WERI-Rb-1 (cell line): ENCODE results near the gene ATF7.

Source experiments
- DNase-seq: peaks from one replicate; pipeline ENCODE4 v3.0.0-alpha.2; 2020
- H3K27ac ChIP-seq: fragments of 250-450 bp; sonication (Bioruptor Pico); 2 replicates; pipeline ENCODE4 v1.5.1; 2020; ENCODE audit warnings: mild to moderate bottlenecking, moderate library complexity
- H3K27me3 ChIP-seq: fragments of 250-450 bp; sonication (Bioruptor Pico); 2 replicates; pipeline ENCODE4 v1.5.1; 2021; ENCODE audit warnings: mild to moderate bottlenecking, low read depth, moderate library complexity; ENCODE audit not compliant: insufficient read depth, severe bottlenecking
- H3K36me3 ChIP-seq: fragments of 250-450 bp; sonication (Bioruptor Pico); 2 replicates; pipeline ENCODE4 v1.5.1; 2020; ENCODE audit warnings: mild to moderate bottlenecking, moderate library complexity
- H3K4me3 ChIP-seq: 2 replicates; pipeline ENCODE4 v1.5.1; 2011; ENCODE audit warnings: low read depth, mild to moderate bottlenecking, control low read depth, low read length
- H3K9me3 ChIP-seq: fragments of 250-450 bp; sonication (Bioruptor Pico); 2 replicates; pipeline ENCODE4 v1.5.1; 2021; ENCODE audit warnings: mild to moderate bottlenecking, moderate library complexity; ENCODE audit not compliant: severe bottlenecking
- TF ChIP-seq, protein P1 (sequence below): IDR thresholded peaks from 2 replicates; pipeline ENCODE4 v1.5.1; 2011; ENCODE audit warnings: low read depth, mild to moderate bottlenecking, control low read depth, inconsistent platforms, low read length

Gene ATF7

DNA sequence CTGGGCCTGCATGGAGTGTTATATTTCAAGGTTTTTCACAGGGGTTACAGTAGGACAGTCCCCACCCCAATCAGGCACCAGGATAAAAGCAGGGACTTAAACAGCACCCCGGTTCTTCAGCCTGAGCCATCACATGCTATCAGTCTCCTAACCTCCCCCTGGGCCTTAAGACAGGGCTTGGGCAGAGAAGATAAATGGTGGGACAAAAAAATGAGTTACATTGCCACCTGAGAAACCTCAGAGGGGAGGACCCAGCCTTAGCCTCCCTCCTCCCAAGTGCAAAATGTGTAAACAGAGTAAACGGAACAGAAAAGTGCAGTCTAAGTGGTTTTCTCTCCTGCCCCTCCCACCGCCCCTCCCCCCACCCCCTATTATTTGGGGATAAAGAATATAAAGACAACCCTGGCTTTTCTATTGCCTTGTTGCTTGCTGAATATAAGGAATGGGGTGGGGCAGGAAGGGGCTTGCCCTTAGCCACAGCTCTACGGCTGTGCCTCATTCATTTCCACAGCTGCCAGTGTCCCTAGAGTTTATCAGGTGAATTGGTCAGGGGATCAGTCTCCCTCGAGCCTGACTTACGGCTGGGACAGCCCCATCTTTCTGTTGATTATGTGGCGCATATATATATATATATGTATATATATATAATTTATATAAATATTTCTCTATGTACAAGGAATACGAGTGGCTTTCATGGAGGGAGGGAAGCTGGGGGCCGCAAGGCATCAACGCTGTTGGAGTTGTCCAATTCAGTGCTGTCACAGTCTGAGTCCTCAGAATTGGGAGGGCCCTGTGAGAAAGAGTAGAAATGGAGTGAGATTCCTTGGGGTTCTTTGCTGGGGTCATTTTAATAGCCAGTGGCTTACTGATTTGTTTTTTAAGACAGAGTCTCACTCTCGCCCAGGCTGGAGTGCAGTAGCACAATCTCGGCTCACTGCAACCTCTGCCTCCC is 145.4 kb downstream of the ATF7 start:
- DNase-seq = no peak
- H3K9me3 ChIP-seq = no peaks in the 10 kb centered on the region
- no peak overlapping the region for H3K27ac ChIP-seq
- H3K4me3 ChIP-seq = no peak overlapping the region
- TF ChIP-seq, protein P1, sequence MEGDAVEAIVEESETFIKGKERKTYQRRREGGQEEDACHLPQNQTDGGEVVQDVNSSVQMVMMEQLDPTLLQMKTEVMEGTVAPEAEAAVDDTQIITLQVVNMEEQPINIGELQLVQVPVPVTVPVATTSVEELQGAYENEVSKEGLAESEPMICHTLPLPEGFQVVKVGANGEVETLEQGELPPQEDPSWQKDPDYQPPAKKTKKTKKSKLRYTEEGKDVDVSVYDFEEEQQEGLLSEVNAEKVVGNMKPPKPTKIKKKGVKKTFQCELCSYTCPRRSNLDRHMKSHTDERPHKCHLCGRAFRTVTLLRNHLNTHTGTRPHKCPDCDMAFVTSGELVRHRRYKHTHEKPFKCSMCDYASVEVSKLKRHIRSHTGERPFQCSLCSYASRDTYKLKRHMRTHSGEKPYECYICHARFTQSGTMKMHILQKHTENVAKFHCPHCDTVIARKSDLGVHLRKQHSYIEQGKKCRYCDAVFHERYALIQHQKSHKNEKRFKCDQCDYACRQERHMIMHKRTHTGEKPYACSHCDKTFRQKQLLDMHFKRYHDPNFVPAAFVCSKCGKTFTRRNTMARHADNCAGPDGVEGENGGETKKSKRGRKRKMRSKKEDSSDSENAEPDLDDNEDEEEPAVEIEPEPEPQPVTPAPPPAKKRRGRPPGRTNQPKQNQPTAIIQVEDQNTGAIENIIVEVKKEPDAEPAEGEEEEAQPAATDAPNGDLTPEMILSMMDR = no peak
- peaks cover 95% of the 10 kb centered on the region for H3K36me3 ChIP-seq
- no peaks in the 10 kb centered on the region for H3K27me3 ChIP-seq

GRCh38 chr12:53479331-53479730 is 146.9 kb downstream of the ATF7 start:
- peaks cover 95% of the 10 kb centered on the region for H3K36me3 ChIP-seq
- TF ChIP-seq, protein P1 = no peak
- no peak for DNase-seq
- no peaks in the 10 kb centered on the region for H3K9me3 ChIP-seq
- H3K4me3 ChIP-seq = no peak overlapping the region
- peak overlapping the region; percentile 4; the same call in 1 of the 2 replicates for H3K27ac ChIP-seq
- H3K27me3 ChIP-seq = no peaks in the 10 kb centered on the region

- Histone ChIP-seq H3K27ac (peak overlapping the region; percentile 4; the same call in 1 of the 2 replicates), H3K9me3 (no peaks in the 10 kb centered on the region), H3K27me3 (no peaks in the 10 kb centered on the region), H3K36me3 (peaks cover 95% of the 10 kb centered on the region), H3K4me3 (no peak overlapping the region)
- DNase-seq = no peak
- TF ChIP-seq, protein P1 = no peak
Measured at GRCh38 chr12:53478865-53479264, 147.3 kb downstream of the ATF7 start.

GRCh38 chr12:53476769-53477209 is 149.4 kb downstream of the ATF7 start:
- DNase-seq = no peak
- Histone ChIP-seq H3K27ac (no peak overlapping the region), H3K27me3 (no peaks in the 10 kb centered on the region), H3K4me3 (no peak overlapping the region), H3K9me3 (no peaks in the 10 kb centered on the region), H3K36me3 (peaks cover 95% of the 10 kb centered on the region)
- TF ChIP-seq, protein P1 = peak; percentile 13; the same call in 1 of the 2 replicates

DNA sequence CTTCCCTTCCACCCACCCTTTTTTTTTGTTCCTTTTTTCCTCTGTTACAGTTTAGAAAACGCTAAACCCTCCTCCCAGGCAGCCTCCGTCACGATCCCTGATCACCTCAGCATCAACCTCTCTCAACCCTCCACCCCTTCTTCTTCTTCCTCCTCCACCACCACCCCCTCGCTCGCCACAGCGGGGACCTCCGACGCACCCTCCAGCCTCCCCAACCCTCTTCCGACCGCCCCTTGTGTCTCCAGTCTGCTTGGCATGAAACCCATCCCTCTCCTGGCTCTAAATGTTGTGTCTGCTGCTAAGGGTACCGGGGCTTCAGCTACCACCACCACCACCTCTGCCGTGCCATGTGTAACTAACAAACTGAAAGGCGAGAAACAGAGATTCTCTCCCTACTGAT is 151.4 kb downstream of the ATF7 start:
- Histone ChIP-seq H3K27ac (no peak overlapping the region), H3K4me3 (no peak overlapping the region), H3K36me3 (peaks cover 93% of the 10 kb centered on the region), H3K27me3 (no peaks in the 10 kb centered on the region), H3K9me3 (no peaks in the 10 kb centered on the region)
- TF ChIP-seq, protein P1 = no peak
- no peak for DNase-seq
